ENCODE measurements around the gene TPSG1.
"Not testable (repeated sequence)": the region's sequence is repeated elsewhere in the genome, so short reads cannot be mapped to it uniquely, and the experiment has no call there.

Gene TPSG1

GRCh38 chr16:1256296-1256873, 31.3 kb upstream of the TPSG1 start:
- DNase-seq, result not testable (repeated sequence)

DNA sequence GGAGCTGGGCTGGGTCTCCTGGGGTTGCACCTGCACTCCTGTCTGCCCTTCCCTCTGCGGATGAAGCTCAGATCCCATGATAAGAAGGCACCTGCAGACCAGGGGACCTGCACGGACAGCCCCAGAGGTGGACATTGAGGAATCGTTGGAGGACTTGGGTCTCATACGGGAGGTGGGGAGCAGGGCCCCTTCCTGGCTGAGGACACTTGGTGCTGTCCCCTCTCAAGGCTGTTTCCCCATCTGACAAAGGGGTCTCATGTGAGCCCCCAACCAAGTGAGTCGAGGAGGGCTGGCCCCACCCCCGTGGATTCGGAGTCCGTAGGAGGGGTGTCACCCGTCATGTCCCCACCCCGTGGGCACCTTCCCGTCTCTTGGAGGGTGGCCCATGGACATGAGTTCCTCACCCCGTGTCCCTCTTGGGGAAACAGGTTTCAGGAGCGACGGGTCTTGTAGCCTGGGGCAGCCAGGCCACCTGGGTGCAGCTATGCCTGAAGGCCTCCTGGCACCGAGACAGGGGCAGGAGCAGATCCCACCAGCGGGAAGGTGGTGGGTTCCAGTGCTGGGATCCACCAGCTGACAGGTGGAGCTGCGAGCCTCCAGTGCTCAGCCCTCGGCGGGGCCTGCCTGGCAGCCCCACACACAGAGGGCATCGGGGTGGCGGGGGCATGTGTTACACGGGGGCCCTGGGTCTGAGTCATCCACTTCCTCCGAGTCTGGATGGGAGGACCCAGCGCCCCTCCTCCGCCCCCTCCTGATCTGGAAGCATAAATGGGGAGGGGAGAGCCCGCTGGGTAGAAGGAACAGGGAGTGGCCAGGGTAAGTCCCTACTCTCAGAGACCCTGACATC, 30.4 kb upstream of the TPSG1 start, which contains the start of gene TPSD1:
TPSD1 (plus strand) TSS at position 794 of the 847 bp plus-strand sequence. CDS start 212 bp downstream, outside the sequence.
- not testable (repeated sequence) for DNase-seq

GRCh38 chr16:1254821-1255220, 29.8 kb upstream of the TPSG1 start:
- not testable (repeated sequence) for DNase-seq

DNA sequence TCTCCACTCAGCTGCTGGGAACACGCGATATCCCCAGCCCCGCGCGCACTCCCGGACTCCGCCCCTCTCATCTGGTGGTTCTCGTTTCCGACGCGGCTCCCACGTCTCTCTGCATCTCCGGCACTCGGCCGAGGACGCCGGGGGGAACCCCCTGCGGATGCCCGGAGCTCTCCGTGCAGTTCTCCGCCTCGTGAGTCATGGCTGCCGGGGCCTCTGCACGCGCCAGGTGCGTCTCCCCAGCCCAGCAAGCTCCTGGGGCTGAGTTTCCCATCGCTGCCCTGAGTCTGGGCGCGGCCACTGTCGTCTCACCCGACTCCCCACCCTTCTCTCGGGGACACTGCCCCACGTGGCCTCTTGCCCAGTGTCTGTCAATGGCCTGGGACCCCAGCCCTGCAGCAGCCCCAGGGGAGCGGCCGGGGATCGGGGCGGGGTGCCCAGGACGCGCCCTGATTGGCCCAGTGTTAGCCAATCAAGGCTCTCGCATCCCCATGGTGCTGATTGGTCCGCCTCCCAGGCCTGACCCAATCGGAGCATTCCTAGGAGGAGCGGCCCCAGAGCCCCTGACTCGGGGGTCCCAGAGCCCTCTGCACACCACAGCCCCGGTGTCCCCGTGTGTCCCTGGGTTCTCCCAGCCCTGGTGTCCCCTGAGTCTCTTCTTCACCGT, 28.8 kb upstream of the TPSG1 start:
- not testable (repeated sequence) for DNase-seq

GRCh38 chr16:1249031-1249755, 24.1 kb upstream of the TPSG1 start:
- not testable (repeated sequence) for DNase-seq

DNA sequence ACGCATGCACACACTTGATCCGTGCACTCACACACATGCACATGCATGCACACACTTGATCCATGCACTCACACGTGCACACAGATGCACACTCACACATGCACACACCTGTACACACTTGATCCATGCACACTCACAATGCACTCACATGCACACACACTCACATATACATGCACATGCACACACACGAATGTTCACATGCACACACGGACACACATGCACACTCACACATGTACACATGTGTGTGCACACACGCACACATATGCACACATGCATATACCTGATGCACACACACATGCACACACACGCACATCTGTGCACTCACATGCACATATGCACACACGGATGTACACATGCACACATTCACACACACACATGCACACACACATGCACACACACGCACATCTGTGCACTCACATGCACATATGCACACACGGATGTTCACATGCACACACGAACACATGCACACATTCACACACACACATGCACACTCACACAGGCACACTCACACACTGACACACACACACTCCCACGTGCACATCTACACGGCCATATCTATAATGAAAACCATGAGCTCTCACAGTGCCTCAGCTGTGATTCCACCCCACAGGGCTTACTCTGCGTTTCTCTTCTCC, 23.0 kb upstream of the TPSG1 start:
- not testable (repeated sequence) for DNase-seq

- no peak for DNase-seq
Observed at GRCh38 chr16:1245452-1246020, 20.5 kb upstream of the TPSG1 start.

DNA sequence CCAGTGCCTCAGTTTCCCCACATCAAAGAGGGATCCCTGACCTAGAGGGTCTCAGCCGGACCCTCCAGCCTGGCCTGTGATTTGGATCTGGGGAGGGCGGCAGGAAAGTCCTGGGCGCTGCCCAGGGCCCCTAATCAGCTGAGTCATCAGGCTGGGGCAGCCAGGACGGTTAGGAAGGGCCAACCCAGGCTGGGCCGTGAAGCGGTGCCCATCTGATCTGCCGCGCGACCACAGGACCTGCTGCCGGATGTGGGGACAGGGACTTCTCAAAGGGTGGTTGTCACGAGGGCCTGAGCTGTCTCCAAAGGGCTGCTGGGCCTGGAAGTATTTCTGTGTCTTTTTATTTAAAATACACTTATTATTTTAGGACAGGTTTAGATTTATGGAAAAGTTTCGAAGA, 19.8 kb upstream of the TPSG1 start:
- DNase-seq, result no peak

DNA sequence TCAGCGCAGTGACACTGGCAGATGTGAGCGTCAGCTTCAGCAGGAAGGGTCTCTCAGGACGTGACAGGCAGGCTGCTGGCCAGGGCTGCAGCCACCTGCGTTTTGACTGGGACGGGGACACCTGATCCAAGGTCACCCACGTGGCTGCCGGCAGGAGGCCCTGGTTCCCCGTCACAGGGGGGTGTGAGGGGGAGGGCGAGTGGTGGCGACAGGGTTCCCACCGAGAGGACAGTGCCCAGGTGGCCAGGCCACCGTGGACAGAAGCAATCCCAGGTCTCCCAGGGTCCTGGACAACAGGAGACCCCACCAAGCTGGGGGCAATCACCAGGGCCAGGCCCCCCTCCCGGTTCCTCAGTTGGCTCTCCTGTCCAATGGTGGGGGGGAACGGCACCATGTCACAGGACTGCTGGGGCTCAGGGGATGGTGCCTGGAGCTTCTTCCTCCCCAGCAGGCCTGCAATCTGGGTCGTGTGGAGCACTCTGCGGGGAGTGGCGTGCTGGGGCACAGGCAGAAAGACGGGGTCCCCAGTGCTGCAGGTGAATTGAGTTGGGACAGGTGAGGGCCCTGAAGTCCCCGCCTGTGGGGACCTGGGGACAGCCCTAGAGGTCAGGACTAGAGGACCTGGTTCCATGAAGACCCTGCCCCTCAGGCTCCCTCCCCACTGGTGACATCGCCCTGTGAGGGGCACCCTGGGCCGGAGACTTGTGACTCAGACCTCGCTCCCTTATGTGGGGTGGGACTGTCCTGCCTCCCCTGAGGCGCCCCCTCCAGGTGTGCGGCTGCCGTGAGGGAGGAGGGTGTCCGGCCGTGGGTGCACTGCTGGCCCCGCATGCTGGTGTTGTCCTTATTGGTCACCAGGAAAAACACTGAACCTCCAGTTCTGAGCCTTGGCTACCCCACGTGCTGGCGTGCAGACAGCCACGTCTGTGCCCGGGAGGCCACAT, 19.1 kb upstream of the TPSG1 start:
- DNase-seq, result not testable (repeated sequence)

DNA sequence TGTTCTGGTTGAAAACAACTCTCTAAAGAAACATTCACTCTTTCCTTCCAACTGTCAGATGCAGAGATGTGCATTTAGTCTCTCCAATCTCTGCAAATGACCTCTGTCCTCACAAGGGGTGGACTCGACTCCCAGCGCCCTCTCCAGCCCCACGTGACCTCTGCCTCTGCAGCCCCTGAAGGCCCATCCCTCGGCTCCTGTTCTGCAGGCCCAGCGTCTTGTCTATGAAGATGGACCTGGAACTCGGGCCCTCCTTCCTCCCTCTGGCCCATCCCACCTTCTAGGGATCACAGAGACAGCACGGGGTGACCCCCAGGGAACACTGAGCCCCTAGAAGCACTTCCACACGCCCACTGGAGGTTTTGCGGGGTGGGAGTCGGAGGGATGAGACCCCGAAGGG, 18.3 kb upstream of the TPSG1 start:
- not testable (repeated sequence) for DNase-seq

GRCh38 chr16:1241081-1241480, 16.0 kb upstream of the TPSG1 start:
- not testable (repeated sequence) for DNase-seq

DNA sequence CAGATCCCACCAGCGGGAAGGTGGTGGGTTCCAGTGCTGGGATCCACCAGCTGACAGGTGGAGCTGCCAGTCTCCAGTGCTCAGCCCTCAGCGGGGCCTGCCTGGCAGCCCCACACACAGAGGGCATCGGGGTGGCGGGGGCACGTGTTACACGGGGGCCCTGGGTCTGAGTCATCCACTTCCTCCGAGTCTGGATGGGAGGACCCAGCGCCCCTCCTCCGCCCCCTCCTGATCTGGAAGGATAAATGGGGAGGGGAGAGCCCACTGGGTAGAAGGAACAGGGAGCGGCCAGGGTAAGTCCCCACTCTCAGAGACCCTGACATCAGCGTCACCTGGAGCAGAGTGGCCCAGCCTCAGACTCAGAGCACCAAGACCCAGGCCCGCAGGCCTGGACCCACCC, 15.4 kb upstream of the TPSG1 start, which contains the start of gene TPSAB1:
TPSAB1 (plus strand) TSS at position 270 of the 400 bp plus-strand sequence. CDS start 234 bp downstream, outside the sequence.
- not testable (repeated sequence) for DNase-seq

- not testable (repeated sequence) for DNase-seq
Observed at GRCh38 chr16:1239575-1239974, 14.5 kb upstream of the TPSG1 start.

DNA sequence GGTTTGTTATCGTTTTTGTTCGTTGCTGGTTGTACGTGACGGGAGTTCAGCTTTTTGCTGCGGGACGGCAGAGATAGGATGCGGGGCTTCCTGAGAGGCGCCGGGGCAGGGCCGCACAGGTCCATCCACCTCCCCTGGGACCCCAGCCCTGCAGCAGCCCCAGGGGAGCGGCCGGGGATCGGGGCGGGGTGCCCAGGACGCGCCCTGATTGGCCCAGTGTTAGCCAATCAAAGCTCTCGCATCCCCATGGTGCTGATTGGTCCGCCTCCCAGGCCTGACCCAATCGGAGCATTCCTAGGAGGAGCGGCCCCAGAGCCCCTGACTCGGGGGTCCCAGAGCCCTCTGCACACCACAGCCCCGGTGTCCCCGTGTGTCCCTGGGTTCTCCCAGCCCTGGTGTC, 13.8 kb upstream of the TPSG1 start:
- not testable (repeated sequence) for DNase-seq

DNA sequence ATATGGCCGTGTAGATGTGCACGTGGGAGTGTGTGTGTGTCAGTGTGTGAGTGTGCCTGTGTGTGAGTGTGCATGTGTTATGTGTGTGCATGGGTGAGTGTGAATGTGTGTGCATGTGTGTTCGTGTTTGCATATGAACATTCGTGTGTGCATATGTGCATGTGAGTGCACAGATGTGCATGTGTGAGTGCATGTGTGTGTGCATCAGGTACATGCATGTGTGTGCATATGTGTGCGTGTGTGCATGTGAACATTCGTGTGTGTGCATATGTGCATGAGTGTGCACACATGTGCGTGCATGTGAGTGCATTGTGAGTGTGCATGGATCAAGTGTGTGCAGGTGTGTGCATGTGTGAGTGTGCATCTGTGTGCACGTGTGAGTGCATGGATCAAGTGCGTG, 12.9 kb upstream of the TPSG1 start:
- no peak for DNase-seq

- not testable (repeated sequence) for DNase-seq
Observed at GRCh38 chr16:1236659-1237058, 11.6 kb upstream of the TPSG1 start.

DNA sequence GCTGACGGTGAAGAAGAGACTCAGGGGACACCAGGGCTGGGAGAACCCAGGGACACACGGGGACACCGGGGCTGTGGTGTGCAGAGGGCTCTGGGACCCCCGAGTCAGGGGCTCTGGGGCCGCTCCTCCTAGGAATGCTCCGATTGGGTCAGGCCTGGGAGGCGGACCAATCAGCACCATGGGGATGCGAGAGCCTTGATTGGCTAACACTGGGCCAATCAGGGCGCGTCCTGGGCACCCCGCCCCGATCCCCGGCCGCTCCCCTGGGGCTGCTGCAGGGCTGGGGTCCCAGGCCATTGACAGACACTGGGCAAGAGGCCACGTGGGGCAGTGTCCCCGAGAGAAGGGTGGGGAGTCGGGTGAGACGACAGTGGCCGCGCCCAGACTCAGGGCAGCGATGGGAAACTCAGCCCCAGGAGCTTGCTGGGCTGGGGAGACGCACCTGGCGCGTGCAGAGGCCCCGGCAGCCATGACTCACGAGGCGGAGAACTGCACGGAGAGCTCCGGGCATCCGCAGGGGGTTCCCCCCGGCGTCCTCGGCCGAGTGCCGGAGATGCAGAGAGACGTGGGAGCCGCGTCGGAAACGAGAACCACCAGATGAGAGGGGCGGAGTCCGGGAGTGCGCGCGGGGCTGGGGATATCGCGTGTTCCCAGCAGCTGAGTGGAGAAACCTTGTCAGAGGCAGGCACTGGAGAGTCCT, 7.1 kb upstream of the TPSG1 start:
- not testable (repeated sequence) for DNase-seq

- DNase-seq, result not testable (repeated sequence)
Observed at GRCh38 chr16:1231301-1231700, 6.2 kb upstream of the TPSG1 start.

DNA sequence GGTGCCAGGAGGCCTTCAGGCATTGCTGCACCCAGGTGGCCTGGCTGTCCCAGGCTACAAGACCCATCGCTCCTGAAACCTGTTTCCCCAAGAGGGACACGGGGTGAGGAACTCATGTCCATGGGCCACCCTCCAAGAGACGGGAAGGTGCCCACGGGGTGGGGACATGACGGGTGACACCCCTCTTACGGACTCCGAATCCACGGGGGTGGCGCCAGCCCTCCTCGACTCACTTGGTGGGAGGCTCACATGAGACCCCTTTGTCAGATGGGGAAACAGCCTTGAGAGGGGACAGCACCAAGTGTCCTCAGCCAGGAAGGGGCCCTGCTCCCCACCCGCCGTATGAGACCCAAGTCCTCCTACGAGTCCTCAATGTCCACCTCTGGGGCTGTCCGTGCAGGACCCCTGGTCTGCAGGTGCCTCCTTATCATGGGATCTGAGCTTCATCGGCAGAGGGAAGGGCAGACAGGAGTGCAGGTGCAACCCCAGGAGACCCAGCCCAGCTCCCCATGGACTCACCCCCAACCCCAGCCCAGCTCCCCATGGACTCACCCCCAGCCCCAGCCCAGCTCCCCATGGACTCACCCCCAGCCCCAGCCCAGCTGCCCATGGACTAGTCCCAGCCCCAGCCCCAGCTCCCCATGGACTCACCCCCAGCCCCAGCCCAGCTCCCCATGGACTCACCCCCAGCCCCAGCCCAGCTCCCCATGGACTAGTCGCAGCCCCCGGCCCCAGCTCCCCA, 5.6 kb upstream of the TPSG1 start:
- DNase-seq, result not testable (repeated sequence)
